Cerebellar cortex (tissue), 1 donor: ENCODE results near the gene SIGLEC9.
A peak's percentile ranks its signal among the peaks of the same experiment; 100 is the strongest.
"Not testable (repeated sequence)": the region's sequence is repeated elsewhere in the genome, so short reads cannot be mapped to it uniquely, and the experiment has no call there.

Source experiments
- DNase-seq: peaks from one replicate; pipeline ENCODE4 v3.0.0-alpha.2; 2015; ENCODE audit warnings: low spot score

Gene SIGLEC9

DNA sequence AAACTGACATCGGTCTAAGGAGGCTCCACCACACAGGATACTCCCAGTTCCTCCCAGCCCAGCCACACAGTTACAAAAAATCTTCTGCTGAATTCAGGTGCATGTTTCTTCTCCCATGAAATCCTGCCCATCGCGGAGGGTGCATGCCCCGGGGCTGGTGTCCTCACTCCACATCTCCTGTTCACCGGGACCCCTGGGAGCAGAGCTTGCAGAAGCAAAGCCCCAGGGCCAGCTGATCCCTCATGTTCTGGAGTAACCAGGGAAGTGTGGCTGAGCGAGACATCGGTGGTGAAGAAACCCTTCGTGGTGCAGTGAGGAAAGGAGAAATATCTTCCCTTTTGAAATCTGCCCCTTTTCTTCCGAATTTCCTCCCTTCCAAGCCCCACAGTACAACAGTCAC, 904 bp upstream of the SIGLEC9 start:
- no peak for DNase-seq

- no peak for DNase-seq
These were observed 490 bp upstream of the SIGLEC9 start for GRCh38 chr19:51124216-51124615.

DNA sequence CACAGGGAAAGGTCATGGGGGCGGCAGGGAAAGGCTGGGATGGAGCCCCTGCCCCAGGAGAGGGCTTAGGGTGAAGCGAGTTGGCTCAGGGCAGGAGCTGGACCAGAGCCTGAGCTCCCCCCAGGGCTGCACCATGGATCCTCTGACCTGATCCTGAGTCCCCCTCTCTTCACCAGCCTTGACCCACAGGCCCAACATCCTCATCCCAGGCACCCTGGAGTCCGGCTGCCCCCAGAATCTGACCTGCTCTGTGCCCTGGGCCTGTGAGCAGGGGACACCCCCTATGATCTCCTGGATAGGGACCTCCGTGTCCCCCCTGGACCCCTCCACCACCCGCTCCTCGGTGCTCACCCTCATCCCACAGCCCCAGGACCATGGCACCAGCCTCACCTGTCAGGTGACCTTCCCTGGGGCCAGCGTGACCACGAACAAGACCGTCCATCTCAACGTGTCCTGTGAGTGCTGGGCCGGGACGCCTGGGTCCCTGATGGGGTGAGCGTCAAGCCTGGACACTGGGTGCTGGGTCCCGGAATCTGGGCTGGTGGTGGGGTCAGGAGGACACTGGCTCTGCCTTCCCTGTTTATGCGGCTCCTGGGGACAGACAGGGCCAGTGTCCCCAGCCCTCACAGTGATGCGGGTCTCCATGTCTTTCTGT, 842 bp downstream of the SIGLEC9 start:
- DNase-seq, result no peak

DNA sequence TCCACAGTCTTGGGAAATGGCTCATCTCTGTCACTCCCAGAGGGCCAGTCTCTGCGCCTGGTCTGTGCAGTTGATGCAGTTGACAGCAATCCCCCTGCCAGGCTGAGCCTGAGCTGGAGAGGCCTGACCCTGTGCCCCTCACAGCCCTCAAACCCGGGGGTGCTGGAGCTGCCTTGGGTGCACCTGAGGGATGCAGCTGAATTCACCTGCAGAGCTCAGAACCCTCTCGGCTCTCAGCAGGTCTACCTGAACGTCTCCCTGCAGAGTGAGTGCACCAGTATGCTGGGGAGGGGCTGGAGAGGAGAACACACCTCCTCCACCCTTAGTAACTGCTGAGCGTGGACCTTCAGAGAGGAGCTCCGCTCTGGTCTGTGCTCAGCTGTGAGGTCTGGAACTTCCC, 2.3 kb downstream of the SIGLEC9 start:
- no peak for DNase-seq

- DNase-seq, result no peak
These were observed 3.0 kb downstream of the SIGLEC9 start for GRCh38 chr19:51127755-51128154.

GRCh38 chr19:51128227-51128626, 3.5 kb downstream of the SIGLEC9 start:
- no peak for DNase-seq

- DNase-seq, result no peak
These were observed 5.0 kb downstream of the SIGLEC9 start for GRCh38 chr19:51129716-51130115.

- DNase-seq, result peak; percentile 75
These were observed 7.3 kb downstream of the SIGLEC9 start for GRCh38 chr19:51131780-51132680.

- DNase-seq, result no peak
These were observed 10.3 kb downstream of the SIGLEC9 start for GRCh38 chr19:51135004-51135403.

GRCh38 chr19:51135986-51136762, 11.5 kb downstream of the SIGLEC9 start:
- no peak for DNase-seq

- DNase-seq, result no peak
These were observed 12.3 kb downstream of the SIGLEC9 start for GRCh38 chr19:51136851-51137551.

GRCh38 chr19:51137792-51138425, 13.2 kb downstream of the SIGLEC9 start:
- DNase-seq, result no peak

DNA sequence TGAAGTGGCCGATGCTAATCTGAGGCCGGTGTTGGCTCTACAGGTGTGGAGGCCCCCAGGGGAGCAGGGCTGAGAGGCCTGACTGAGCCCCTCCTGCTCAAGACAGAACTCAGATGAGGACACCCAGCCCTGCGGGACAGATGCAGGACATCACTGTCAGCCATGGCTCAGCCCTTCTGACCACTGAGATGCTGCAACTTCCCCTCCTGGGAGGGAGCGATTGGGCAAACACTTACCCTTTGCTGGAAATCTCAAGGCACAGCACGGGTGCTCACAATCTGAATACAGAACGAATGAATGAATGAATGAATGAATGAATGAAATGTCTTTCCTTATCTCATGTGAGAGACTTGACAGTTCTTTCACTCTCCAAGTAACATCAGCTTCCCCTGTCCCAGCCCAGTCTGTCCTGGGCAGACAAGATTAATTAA, 13.9 kb downstream of the SIGLEC9 start:
- no peak for DNase-seq

DNA sequence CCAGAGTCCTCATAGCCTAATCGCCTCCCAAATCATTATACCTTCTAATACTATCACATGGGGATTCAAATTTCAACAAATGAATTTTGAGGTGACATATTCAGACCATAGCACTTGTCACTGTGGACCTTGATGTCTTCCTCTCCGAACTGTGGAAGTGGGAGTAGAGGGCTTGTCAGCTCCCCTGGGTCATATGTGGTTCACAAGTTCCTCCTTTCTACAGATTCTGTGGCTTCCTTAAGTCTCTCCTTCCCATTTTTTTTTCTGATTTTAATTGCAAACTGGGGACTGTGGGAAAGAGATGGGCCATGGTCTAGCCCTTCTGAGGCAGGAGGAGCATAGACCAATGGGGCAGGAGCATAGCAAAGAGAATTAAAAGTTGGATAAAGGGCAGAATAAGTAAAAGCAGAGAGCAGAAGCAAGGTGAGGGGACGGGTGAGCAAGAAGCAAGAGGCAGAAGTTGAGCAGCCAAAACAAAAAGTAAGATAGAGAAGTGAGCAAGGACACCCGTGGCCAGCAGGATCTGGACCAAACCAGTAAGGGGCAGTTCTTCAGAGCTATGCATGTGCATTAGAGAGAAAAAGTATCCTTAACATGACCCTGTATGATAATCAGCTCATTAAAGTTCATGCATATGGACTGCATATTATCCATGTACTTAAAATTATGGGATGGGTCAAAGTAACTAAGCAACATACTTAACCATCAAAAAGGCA, 14.8 kb downstream of the SIGLEC9 start:
- no peak for DNase-seq

GRCh38 chr19:51140441-51140840, 15.7 kb downstream of the SIGLEC9 start:
- no peak for DNase-seq

- no peak for DNase-seq
These were observed 16.5 kb downstream of the SIGLEC9 start for GRCh38 chr19:51141181-51141580.

DNA sequence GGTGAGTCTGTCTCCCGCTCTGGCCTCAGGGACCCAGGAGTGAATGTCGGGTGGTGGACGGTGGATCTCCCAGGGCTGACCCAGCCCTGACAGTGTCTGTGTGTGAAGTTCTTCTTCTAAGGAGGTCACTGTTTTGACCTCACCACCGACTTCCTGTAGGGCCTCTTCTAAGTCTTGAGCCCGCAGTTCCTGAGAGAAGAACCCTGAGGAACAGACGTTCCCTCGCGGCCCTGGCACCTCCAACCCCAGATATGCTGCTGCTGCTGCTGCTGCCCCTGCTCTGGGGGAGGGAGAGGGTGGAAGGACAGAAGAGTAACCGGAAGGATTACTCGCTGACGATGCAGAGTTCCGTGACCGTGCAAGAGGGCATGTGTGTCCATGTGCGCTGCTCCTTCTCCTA, 17.4 kb downstream of the SIGLEC9 start, which contains the start of gene SIGLEC7:
SIGLEC7 (plus strand) TSS at position 183 of the 400 bp plus-strand sequence; CDS start at position 252, 69 bp downstream.
- DNase-seq, result no peak

DNA sequence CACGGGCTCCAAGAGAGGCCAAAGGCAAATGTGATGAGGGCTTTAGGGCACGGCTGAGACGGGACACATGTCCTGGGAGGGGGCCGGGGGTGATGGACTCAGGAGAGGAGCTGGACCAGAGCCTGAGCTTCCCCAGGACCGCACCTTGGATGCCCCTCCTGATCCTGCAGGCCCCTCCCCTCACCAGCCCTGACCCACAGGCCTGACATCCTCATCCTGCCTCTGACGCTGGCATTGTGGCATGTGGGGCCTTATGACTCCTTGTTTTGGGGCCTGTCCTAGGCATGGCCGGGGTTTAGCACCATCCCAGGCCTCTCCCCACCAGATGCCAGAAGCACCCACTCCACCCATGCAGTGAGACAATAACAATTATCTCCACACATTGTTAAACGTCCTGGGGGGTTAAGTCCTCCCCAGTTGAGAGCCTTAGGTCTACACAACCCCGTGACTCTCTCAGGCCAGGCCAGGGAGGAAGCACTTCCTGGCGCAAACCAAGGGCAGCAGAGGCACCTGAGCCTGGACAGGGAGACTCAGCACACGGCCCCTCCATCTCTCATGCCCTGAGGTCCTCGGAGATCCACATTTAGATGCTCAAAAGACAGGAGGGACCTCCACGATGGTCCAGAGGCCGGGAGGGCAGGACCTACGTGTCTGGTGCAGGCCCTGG, 18.2 kb downstream of the SIGLEC9 start:
- DNase-seq, result not testable (repeated sequence)

GRCh38 chr19:51143486-51143885, 18.8 kb downstream of the SIGLEC9 start:
- no peak for DNase-seq

GRCh38 chr19:51144482-51145045, 19.9 kb downstream of the SIGLEC9 start:
- no peak for DNase-seq
